Retinal pigment epithelial cell (primary cell): ENCODE measurements around the gene SALL3.

ENCODE experiments used
- DNase-seq: peaks from one replicate; pipeline ENCODE4 v3.0.0-alpha.2; 2010; ENCODE audit warnings: low read depth
- H3K4me3 ChIP-seq: 2 replicates; pipeline ENCODE4 v1.5.1; 2011; ENCODE audit warnings: mild to moderate bottlenecking, low read length, control low read depth, moderate library complexity
- CTCF ChIP-seq: conservative IDR thresholded peaks from 2 replicates; pipeline ENCODE4 v1.5.1; 2011; ENCODE audit warnings: low read depth, low read length, control low read depth, inconsistent platforms

The SALL3 gene

GRCh38 chr18:79022603-79023002, 43.0 kb downstream of the SALL3 start:
- no peak for DNase-seq
- no peak for TF ChIP-seq CTCF
- H3K4me3 ChIP-seq: no peak overlapping the region

- no peak for DNase-seq
- no peak for TF ChIP-seq CTCF
- no peak overlapping the region for H3K4me3 ChIP-seq
Observed at GRCh38 chr18:79026491-79026890, 46.9 kb downstream of the SALL3 start.

- no peak for TF ChIP-seq CTCF
- no peak for DNase-seq
- no peak overlapping the region for H3K4me3 ChIP-seq
Observed at GRCh38 chr18:79030680-79031079, 51.1 kb downstream of the SALL3 start.

- no peak for DNase-seq
- no peak for TF ChIP-seq CTCF
- no peak overlapping the region for H3K4me3 ChIP-seq
Observed at GRCh38 chr18:79042276-79042675, 62.7 kb downstream of the SALL3 start.

- TF ChIP-seq CTCF: no peak
- H3K4me3 ChIP-seq: no peak overlapping the region
- DNase-seq: no peak
Observed at GRCh38 chr18:79043288-79043687, 63.7 kb downstream of the SALL3 start.

GRCh38 chr18:79046522-79046921, 66.9 kb downstream of the SALL3 start:
- no peak overlapping the region for H3K4me3 ChIP-seq
- TF ChIP-seq CTCF: no peak
- DNase-seq: no peak

GRCh38 chr18:79047556-79048244, 68.1 kb downstream of the SALL3 start:
- no peak overlapping the region for H3K4me3 ChIP-seq
- DNase-seq: no peak
- no peak for TF ChIP-seq CTCF
